ENCODE data around the gene PTEN.

DNA sequence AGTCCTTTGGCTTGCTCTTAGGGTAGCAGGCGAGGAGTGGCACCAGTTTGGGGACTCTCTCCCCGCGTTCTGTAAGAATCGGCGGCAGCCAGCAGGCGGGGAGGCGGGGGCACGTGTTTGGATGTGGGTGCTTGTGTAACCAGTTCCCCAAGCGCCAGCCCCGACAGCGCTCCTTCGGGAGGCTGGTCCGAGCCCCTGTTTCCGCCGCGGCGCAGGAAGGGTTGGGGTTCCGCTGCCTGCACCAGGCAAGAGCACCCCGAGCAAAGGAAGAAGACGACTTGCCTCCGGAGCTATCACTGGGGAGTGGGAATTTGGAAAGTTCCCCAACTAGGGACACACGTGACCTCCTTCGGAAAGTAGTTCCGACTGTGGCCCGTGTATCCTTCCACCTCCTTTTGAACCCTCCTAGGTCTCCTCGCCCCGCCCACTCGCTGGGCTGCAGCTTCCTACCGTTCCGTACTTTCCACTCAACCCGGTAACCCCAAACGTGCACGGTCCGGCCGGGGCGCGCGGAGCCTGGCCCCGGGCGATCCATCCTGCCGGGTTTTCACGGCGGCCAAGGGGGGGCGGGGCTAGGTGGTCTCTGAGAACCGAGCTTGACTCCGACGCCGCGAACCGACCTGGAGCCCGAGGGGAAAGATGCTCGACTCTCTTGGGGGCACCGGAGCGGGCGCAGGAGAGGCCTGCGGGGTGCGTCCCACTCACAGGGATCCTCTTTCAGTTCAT lies 1.3 kb upstream of the PTEN start:
- TF ChIP-seq, protein P1, sequence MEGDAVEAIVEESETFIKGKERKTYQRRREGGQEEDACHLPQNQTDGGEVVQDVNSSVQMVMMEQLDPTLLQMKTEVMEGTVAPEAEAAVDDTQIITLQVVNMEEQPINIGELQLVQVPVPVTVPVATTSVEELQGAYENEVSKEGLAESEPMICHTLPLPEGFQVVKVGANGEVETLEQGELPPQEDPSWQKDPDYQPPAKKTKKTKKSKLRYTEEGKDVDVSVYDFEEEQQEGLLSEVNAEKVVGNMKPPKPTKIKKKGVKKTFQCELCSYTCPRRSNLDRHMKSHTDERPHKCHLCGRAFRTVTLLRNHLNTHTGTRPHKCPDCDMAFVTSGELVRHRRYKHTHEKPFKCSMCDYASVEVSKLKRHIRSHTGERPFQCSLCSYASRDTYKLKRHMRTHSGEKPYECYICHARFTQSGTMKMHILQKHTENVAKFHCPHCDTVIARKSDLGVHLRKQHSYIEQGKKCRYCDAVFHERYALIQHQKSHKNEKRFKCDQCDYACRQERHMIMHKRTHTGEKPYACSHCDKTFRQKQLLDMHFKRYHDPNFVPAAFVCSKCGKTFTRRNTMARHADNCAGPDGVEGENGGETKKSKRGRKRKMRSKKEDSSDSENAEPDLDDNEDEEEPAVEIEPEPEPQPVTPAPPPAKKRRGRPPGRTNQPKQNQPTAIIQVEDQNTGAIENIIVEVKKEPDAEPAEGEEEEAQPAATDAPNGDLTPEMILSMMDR (IDR thresholded peaks at IDR 0.05): no peak
- TF ChIP-seq POLR2A (IDR thresholded peaks at IDR 0.05): peak in 1 of 2 donors; percentile 3
